HUES64 (cell line): Measurements from ENCODE around the gene TMUB2. TPM values are rescaled to one million over a fixed set of nuclear protein-coding genes. Genes with fewer than 3 reads are reported as not detected.
"Not testable (repeated sequence)": the region's sequence is repeated elsewhere in the genome, so short reads cannot be mapped to it uniquely, and the experiment has no call there.

ENCODE experiments used
- H3K27ac ChIP-seq: 2 replicates; pipeline ENCODE4 v1.7.0; 2013; ENCODE audit warnings: low read depth, low read length, inconsistent platforms
- H3K27me3 ChIP-seq: 2 replicates; pipeline ENCODE4 v1.6.1; 2013; ENCODE audit warnings: mild to moderate bottlenecking, low read length; ENCODE audit not compliant: insufficient read depth
- H3K36me3 ChIP-seq: 2 replicates; pipeline ENCODE4 v1.6.1; 2013; ENCODE audit warnings: mild to moderate bottlenecking, low read length; ENCODE audit not compliant: insufficient read depth
- H3K4me1 ChIP-seq: 2 replicates; pipeline ENCODE4 v1.6.1; 2013; ENCODE audit warnings: mild to moderate bottlenecking, low read length, moderate library complexity; ENCODE audit not compliant: insufficient read depth
- H3K4me3 ChIP-seq: 2 replicates; pipeline ENCODE4 v1.5.1; 2013; ENCODE audit warnings: mild to moderate bottlenecking, low read length, moderate library complexity
- H3K9ac ChIP-seq: 2 replicates; pipeline ENCODE4 v1.6.1; 2013; ENCODE audit warnings: mild to moderate bottlenecking, low read depth, low read length
- H3K9me3 ChIP-seq: 2 replicates; pipeline ENCODE4 v1.6.1; 2013; ENCODE audit warnings: low read depth, low read length; ENCODE audit not compliant: insufficient read depth
- WGBS: fragments of 150-250, 120-280 bp; methylation state at CpG from one replicate; pipeline ENCODE4 v1.1.7; 2013; ENCODE audit warnings: missing lambda C conversion rate; 5-methylcytosine and 5-hydroxymethylcytosine counted together
- polyA plus RNA-seq, 2 experiments: library from polyadenylated mRNA; stranded (reverse); fragments of 50-300 nt; gene quantifications; one replicate each; pipeline ENCODE4 v1.2.3, GENCODE V29; 2013

TMUB2 gene
- 17.6 TPM for polyA plus RNA-seq (2013, experiment 1 of 2)
- 16.2 TPM for polyA plus RNA-seq (2013, experiment 2 of 2)

GRCh38 chr17:44186307-44187130 lies at the start of gene TMUB2:
TSS of gene TMUB2 (plus strand) at chr17:44186972. CDS start at chr17:44187709, 737 bp downstream.
- under 1% methylated on average over 50 of the region's 50 CpGs for WGBS
- peak within 1 kb of the TSS; percentile 93 for H3K9ac ChIP-seq
- peaks cover 10% of the 10 kb centered on the region; the same call in 1 of the 2 replicates for H3K4me1 ChIP-seq
- H3K27ac ChIP-seq: peak within 1 kb of the TSS; percentile 94
- H3K27me3 ChIP-seq: no peaks in the 10 kb centered on the region
- H3K4me3 ChIP-seq: peak within 1 kb of the TSS; percentile 93
- H3K9me3 ChIP-seq: peaks cover 2% of the 10 kb centered on the region; the same call in 1 of the 2 replicates
- peaks cover 40% of the 10 kb centered on the region for H3K36me3 ChIP-seq

GRCh38 chr17:44137891-44138709 lies 48.7 kb upstream of the TMUB2 start:
- H3K27ac ChIP-seq: peak overlapping the region; percentile 85
- no peaks in the 10 kb centered on the region for H3K9me3 ChIP-seq
- peak overlapping the region; percentile 32; the same call in 1 of the 2 replicates for H3K9ac ChIP-seq
- H3K4me3 ChIP-seq: peak overlapping the region; percentile 35
- no peaks in the 10 kb centered on the region for H3K36me3 ChIP-seq
- H3K27me3 ChIP-seq: no peaks in the 10 kb centered on the region
- WGBS: 3% methylated on average over 19 of the region's 20 CpGs
- H3K4me1 ChIP-seq: peaks cover 17% of the 10 kb centered on the region

GRCh38 chr17:44143921-44144320 lies 42.9 kb upstream of the TMUB2 start:
- peaks cover 41% of the 10 kb centered on the region for H3K36me3 ChIP-seq
- not testable (repeated sequence) for H3K27me3 ChIP-seq, H3K9me3 ChIP-seq, H3K27ac ChIP-seq, H3K9ac ChIP-seq, H3K4me1 ChIP-seq, H3K4me3 ChIP-seq
- 97% methylated on average over 8 of the region's 8 CpGs for WGBS

GRCh38 chr17:44144966-44145739 lies 41.6 kb upstream of the TMUB2 start:
- Histone ChIP-seq H3K27me3 (no peaks in the 10 kb centered on the region), H3K9me3 (no peaks in the 10 kb centered on the region), H3K4me3 (no peak overlapping the region), H3K9ac (no peak overlapping the region), H3K27ac (no peak overlapping the region), H3K4me1 (no peaks in the 10 kb centered on the region), H3K36me3 (peaks cover 51% of the 10 kb centered on the region)
- 88% methylated on average over 6 of the region's 7 CpGs for WGBS

- WGBS: 74% methylated on average over 1 of the region's 2 CpGs
- no peak overlapping the region for H3K27ac ChIP-seq
- H3K9me3 ChIP-seq: no peaks in the 10 kb centered on the region
- H3K4me3 ChIP-seq: no peak overlapping the region
- H3K27me3 ChIP-seq: no peaks in the 10 kb centered on the region
- H3K36me3 ChIP-seq: peaks cover 60% of the 10 kb centered on the region
- H3K9ac ChIP-seq: no peak overlapping the region
- no peaks in the 10 kb centered on the region for H3K4me1 ChIP-seq
Observed at GRCh38 chr17:44146375-44147346, 40.1 kb upstream of the TMUB2 start.

- 94% methylated on average over 4 of the region's 4 CpGs for WGBS
- H3K36me3 ChIP-seq: peaks cover 67% of the 10 kb centered on the region
Observed at GRCh38 chr17:44147812-44148211, 39.0 kb upstream of the TMUB2 start.

GRCh38 chr17:44149066-44149465 lies 37.7 kb upstream of the TMUB2 start:
- WGBS: 91% methylated on average over 3 of the region's 3 CpGs
- H3K9ac ChIP-seq, H3K27me3 ChIP-seq, H3K4me1 ChIP-seq, H3K4me3 ChIP-seq, H3K27ac ChIP-seq, H3K9me3 ChIP-seq: not testable (repeated sequence)
- H3K36me3 ChIP-seq: peaks cover 76% of the 10 kb centered on the region

More at GRCh38 chr17:44147812-44148211, 39.0 kb upstream of the TMUB2 start:
- Histone ChIP-seq H3K9me3 (no peaks in the 10 kb centered on the region), H3K4me3 (no peak overlapping the region), H3K9ac (no peak overlapping the region), H3K27ac (no peak overlapping the region), H3K27me3 (no peaks in the 10 kb centered on the region), H3K4me1 (no peaks in the 10 kb centered on the region)

- Histone ChIP-seq H3K9me3 (no peaks in the 10 kb centered on the region), H3K27ac (no peak overlapping the region), H3K36me3 (peaks cover 82% of the 10 kb centered on the region), H3K9ac (no peak overlapping the region), H3K4me3 (no peak overlapping the region), H3K27me3 (no peaks in the 10 kb centered on the region), H3K4me1 (no peaks in the 10 kb centered on the region)
- WGBS: 96% methylated on average over 4 of the region's 4 CpGs
Observed at GRCh38 chr17:44149750-44150329, 36.9 kb upstream of the TMUB2 start.

- Histone ChIP-seq H3K36me3 (peaks cover 74% of the 10 kb centered on the region), H3K9ac (no peak overlapping the region), H3K27ac (no peak overlapping the region), H3K4me1 (no peaks in the 10 kb centered on the region), H3K27me3 (no peaks in the 10 kb centered on the region), H3K4me3 (no peak overlapping the region), H3K9me3 (no peaks in the 10 kb centered on the region)
- 95% methylated on average over 4 of the region's 4 CpGs for WGBS
Observed at GRCh38 chr17:44152875-44153274, 33.9 kb upstream of the TMUB2 start.

- 86% methylated on average over 2 of the region's 2 CpGs for WGBS
- Histone ChIP-seq H3K27me3 (no peaks in the 10 kb centered on the region), H3K4me1 (no peaks in the 10 kb centered on the region), H3K4me3 (no peak overlapping the region), H3K36me3 (peaks cover 70% of the 10 kb centered on the region), H3K9me3 (no peaks in the 10 kb centered on the region), H3K27ac (no peak overlapping the region), H3K9ac (no peak overlapping the region)
Observed at GRCh38 chr17:44155488-44155887, 31.3 kb upstream of the TMUB2 start.
